Thyroid gland (tissue), 4 donors: Measurements from ENCODE around the gene MDN1.

Experiments used
- POLR2A ChIP-seq, 2 donors: fragments of 450-650 bp; IDR thresholded peaks; one replicate each; pipeline ENCODE4 v1.6.1; 2017; ENCODE audit warnings: antibody characterized with exemption in 2 of 2, mild to moderate bottlenecking in 2 of 2, moderate library complexity in 1 of 2
- TF ChIP-seq, protein P1 (sequence below), 6 experiments: fragments of 200-600 bp in 3 of 6; fragments of 450-650 bp in 3 of 6; sonication (generic) in 3 of 6; IDR thresholded peaks; one replicate each; pipeline ENCODE4 v1.5.1; 2016 to 2019; ENCODE audit warnings: antibody characterized with exemption in 6 of 6, mild to moderate bottlenecking in 2 of 6, inconsistent platforms in 1 of 6, moderate library complexity in 1 of 6

DNA sequence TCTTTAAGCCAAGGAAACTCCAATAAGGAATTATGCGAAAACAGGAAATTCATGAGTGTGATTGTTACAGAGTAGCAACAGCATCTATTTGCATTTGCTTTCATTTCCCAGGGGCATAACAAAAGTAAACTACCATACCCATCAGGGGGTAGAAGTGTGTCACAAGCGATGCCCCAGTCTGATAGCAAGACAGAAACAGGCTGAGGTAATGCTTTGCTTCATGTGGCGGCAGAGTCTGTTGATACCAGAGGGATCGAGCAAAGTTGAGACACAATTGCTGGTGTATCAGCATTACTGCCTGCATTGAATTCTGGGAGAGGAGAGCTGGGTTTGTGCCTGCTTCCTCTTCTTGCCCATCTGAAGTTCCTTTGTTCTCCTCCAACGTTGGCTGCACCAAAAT lies 129.9 kb downstream of the MDN1 start:
- TF ChIP-seq, protein P1, sequence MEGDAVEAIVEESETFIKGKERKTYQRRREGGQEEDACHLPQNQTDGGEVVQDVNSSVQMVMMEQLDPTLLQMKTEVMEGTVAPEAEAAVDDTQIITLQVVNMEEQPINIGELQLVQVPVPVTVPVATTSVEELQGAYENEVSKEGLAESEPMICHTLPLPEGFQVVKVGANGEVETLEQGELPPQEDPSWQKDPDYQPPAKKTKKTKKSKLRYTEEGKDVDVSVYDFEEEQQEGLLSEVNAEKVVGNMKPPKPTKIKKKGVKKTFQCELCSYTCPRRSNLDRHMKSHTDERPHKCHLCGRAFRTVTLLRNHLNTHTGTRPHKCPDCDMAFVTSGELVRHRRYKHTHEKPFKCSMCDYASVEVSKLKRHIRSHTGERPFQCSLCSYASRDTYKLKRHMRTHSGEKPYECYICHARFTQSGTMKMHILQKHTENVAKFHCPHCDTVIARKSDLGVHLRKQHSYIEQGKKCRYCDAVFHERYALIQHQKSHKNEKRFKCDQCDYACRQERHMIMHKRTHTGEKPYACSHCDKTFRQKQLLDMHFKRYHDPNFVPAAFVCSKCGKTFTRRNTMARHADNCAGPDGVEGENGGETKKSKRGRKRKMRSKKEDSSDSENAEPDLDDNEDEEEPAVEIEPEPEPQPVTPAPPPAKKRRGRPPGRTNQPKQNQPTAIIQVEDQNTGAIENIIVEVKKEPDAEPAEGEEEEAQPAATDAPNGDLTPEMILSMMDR (IDR thresholded peaks at IDR 0.05) = no peak
- TF ChIP-seq POLR2A (IDR thresholded peaks at IDR 0.05) = no peak
